ENCODE data around the gene ABCA13. TPM values are rescaled to one million over a fixed set of nuclear protein-coding genes. Genes with fewer than 3 reads are reported as not detected.

ABCA13 gene
- total and polyA plus RNA-seq, 2 donors (not counting 3 experiments of a cell fraction or from before 2014, with no cell fraction given): 0.01 to 0.11 TPM

- CTCF ChIA-PET: no interaction called here
- Histone ChIP-seq H3K4me2 (ENCODE audit: insufficient read depth, low read length) (no peak overlapping the region), H3K4me1 (ENCODE audit: control insufficient read depth, extremely low read depth, insufficient read depth, low read length) (no peaks in the 10 kb centered on the region), H3K9ac (replicated peaks; ENCODE audit: extremely low read depth, insufficient read depth, low read length) (no peak overlapping the region), H3K79me2 (ENCODE audit: control insufficient read depth, insufficient read depth, low read length) (no peaks in the 10 kb centered on the region), H2AFZ (ENCODE audit: low read depth, low read length) (no peak overlapping the region), H3K27ac (ENCODE audit: insufficient read depth, low read depth, low read length) (no peak overlapping the region), H3K36me3 (ENCODE audit: control insufficient read depth in 2 of 2, extremely low read depth in 1 of 2, insufficient read depth in 2 of 2, low read length in 2 of 2) (no peaks in the 10 kb centered on the region), H3K4me3 (replicated peaks in 1 of 3; ENCODE audit: insufficient read depth in 1 of 3, low read depth in 1 of 3, low read length in 3 of 3) (no peak overlapping the region), H3K9me3 (replicated peaks; ENCODE audit: control insufficient read depth, insufficient read depth, low read length) (no peaks in the 10 kb centered on the region), H4K20me1 (replicated peaks; ENCODE audit: control insufficient read depth, extremely low read depth, insufficient read depth, low read length) (no peaks in the 10 kb centered on the region), H3K9me1 (replicated peaks; ENCODE audit: control insufficient read depth, extremely low read depth, insufficient read depth, low read length) (no peaks in the 10 kb centered on the region), H3K27me3 (ENCODE audit: control insufficient read depth in 2 of 2, insufficient read depth in 2 of 2, low read length in 2 of 2) (no peaks in the 10 kb centered on the region)
- TF ChIP-seq GATA2 (IDR thresholded peaks at IDR 0.05; ENCODE audit: insufficient read depth, insufficient read length, low read depth, low read length) (no peak), JUN (IDR thresholded peaks at IDR 0.05; ENCODE audit: borderline replicate concordance, insufficient read depth, insufficient read length, low read depth) (no peak), POLR2AphosphoS5 (IDR thresholded peaks at IDR 0.05; ENCODE audit: insufficient read depth, low read depth, low read length) (no peak), POLR2A (IDR thresholded peaks at IDR 0.05; ENCODE audit: low read depth, low read length) (no peak), MYC (IDR thresholded peaks at IDR 0.05; ENCODE audit: low read depth, low read length) (no peak), MAX (IDR thresholded peaks at IDR 0.05; ENCODE audit: insufficient read depth, insufficient read length) (no peak), FOS (IDR thresholded peaks at IDR 0.05; ENCODE audit: borderline replicate concordance, insufficient read depth, low read length) (no peak), CTCF (IDR thresholded peaks at IDR 0.05; ENCODE audit: extremely low read depth in 1 of 2, insufficient read depth in 1 of 2, low read depth in 1 of 2, low read length in 2 of 2) (no peak), EZH2 (IDR thresholded peaks at IDR 0.05; ENCODE audit: borderline replicate concordance, low read depth, low read length, severe bottlenecking) (no peak)
- POLR2A ChIA-PET: no interaction called here
- dilution Hi-C loops (cut with MboI; ENCODE audit: extremely low pct_ligation_motif_present, low sequenced_read_pairs): no loop called here
- FAIRE-seq (no peak), DNase-seq (ENCODE audit: low read depth, low spot score) (no peak)
- no TSS peak for BruUV-seq (replicated peaks)
- intact Hi-C loops (cut with micrococcal nuclease): no loop called here
Measured at GRCh38 chr7:48473205-48473865, 302.1 kb downstream of the ABCA13 start.
